NCI-H187 (cell line): ENCODE data around the gene PLA2G15.

ENCODE experiments used
- DNase-seq, 2 experiments: peaks; one replicate each; lab custom pipeline; 2025; lab: John Stamatoyannopoulos, UW

Gene PLA2G15

GRCh38 chr16:68244903-68245853, at the start of gene PLA2G15:
TSS of gene PLA2G15 (plus strand) at chr16:68245373. CDS start at chr16:68245427, 54 bp downstream.
- DNase-seq = peak; percentile 42 to 62

- DNase-seq = no peak
These were observed 47.9 kb upstream of the PLA2G15 start for GRCh38 chr16:68197250-68197649.

GRCh38 chr16:68200088-68200783, 44.9 kb upstream of the PLA2G15 start:
- no peak for DNase-seq

GRCh38 chr16:68202091-68202519, 43.1 kb upstream of the PLA2G15 start:
- DNase-seq = peak; percentile 13 to 66

- DNase-seq = no peak
These were observed 38.9 kb upstream of the PLA2G15 start for GRCh38 chr16:68206245-68206644.

- no peak for DNase-seq
These were observed 30.4 kb upstream of the PLA2G15 start for GRCh38 chr16:68214726-68215125.

- no peak for DNase-seq
These were observed 29.9 kb upstream of the PLA2G15 start for GRCh38 chr16:68215302-68215701.

- no peak for DNase-seq
These were observed 28.9 kb upstream of the PLA2G15 start for GRCh38 chr16:68216240-68216639.

GRCh38 chr16:68217506-68217905, 27.7 kb upstream of the PLA2G15 start:
- no peak for DNase-seq

GRCh38 chr16:68219725-68220351, 25.3 kb upstream of the PLA2G15 start:
- no peak for DNase-seq

- no peak for DNase-seq
These were observed 22.1 kb upstream of the PLA2G15 start for GRCh38 chr16:68223072-68223471.

GRCh38 chr16:68226116-68226515, 19.1 kb upstream of the PLA2G15 start:
- DNase-seq = no peak

GRCh38 chr16:68227183-68227793, 17.9 kb upstream of the PLA2G15 start:
- DNase-seq = no peak

GRCh38 chr16:68227850-68228553, 17.2 kb upstream of the PLA2G15 start:
- no peak for DNase-seq

- DNase-seq = no peak
These were observed 16.5 kb upstream of the PLA2G15 start for GRCh38 chr16:68228652-68229051.

- DNase-seq = peak in 1 of 2 experiments; percentile 9
These were observed 15.6 kb upstream of the PLA2G15 start for GRCh38 chr16:68229431-68230175.

GRCh38 chr16:68230176-68230571, 15.0 kb upstream of the PLA2G15 start:
- DNase-seq = no peak

GRCh38 chr16:68230956-68231355, 14.2 kb upstream of the PLA2G15 start:
- no peak for DNase-seq

GRCh38 chr16:68231384-68232136, 13.6 kb upstream of the PLA2G15 start:
- no peak for DNase-seq

GRCh38 chr16:68232335-68232734, 12.8 kb upstream of the PLA2G15 start:
- no peak for DNase-seq
